Activated CD4-positive, CD25-positive, alpha-beta regulatory T cell treated with anti-CD3 and anti-CD28 coated beads, Interleukin-2, amount 50 U/mL, for 72 hours (primary cell): Measurements from ENCODE around the gene CCKAR.
"Not testable (repeated sequence)": the region's sequence is repeated elsewhere in the genome, so short reads cannot be mapped to it uniquely, and the experiment has no call there.

Source experiments
- DNase-seq: peaks from one replicate; pipeline ENCODE4 v3.0.0; 2021

The CCKAR gene, protein sequence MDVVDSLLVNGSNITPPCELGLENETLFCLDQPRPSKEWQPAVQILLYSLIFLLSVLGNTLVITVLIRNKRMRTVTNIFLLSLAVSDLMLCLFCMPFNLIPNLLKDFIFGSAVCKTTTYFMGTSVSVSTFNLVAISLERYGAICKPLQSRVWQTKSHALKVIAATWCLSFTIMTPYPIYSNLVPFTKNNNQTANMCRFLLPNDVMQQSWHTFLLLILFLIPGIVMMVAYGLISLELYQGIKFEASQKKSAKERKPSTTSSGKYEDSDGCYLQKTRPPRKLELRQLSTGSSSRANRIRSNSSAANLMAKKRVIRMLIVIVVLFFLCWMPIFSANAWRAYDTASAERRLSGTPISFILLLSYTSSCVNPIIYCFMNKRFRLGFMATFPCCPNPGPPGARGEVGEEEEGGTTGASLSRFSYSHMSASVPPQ

DNA sequence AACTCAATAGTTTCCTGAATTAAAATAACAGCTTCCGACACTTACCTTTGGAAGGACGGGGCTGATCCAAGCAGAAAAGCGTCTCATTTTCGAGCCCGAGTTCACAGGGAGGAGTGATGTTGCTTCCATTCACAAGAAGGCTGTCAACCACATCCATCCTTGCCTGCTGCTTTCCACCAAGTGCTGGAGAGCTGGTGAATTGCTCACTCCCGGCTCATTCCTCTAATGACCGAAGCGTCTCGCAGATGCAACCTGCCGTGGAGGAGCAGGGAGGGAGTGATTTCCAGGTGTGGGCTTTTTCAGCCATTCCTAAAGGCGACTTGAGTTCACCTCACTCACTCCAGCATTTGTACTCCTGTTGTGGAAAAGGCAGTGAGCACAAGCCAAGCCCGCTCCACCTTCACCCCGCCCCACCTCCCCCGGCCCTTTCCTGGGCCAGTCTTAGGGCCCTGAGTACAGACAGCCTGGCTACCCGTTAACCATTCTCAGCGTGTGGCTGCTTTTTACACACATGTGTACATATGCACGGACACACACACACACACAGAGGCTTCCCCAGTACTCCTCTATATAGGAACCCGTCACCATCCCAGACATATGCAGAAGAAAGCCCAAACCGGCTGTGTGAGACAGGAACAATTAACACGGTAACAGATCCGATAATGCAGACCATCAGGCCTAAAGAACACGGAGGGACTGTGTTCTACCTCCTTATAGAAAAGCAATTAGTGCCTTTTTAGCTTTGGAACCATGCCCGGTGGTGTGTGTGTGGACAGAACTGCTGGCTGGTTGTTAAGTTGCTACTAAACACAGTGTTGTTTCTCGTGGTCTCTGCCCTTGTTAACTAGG lies at the start of gene CCKAR:
Gene CCKAR, minus strand, starts transcription at position 374 of the 849 bp plus-strand sequence. Its CDS starts 217 bp downstream, at position 157.
- no peak for DNase-seq

- no peak for DNase-seq
These were observed 43.4 kb upstream of the CCKAR start for GRCh38 chr4:26533685-26534084.

GRCh38 chr4:26531491-26532116 lies 41.3 kb upstream of the CCKAR start:
- no peak for DNase-seq

DNA sequence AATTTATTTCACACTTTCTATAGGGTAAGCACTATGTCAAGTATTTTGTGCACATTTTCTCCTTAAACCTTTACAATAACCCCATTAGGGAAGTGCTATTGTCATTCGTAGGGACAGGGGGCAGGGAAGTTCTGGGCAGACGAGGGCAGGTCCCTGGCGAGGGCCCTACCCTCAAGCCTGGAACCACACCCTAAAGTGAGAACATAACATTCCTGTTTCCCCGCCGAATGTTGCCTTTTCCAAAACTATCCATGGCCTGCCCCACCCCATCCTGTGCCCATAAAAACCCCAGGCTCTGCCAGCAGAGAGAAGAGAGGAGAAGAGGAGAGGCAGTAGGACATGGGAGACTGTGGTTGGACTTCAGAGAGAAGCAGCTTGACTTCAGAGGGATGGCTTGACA lies 39.8 kb upstream of the CCKAR start:
- DNase-seq = no peak

DNA sequence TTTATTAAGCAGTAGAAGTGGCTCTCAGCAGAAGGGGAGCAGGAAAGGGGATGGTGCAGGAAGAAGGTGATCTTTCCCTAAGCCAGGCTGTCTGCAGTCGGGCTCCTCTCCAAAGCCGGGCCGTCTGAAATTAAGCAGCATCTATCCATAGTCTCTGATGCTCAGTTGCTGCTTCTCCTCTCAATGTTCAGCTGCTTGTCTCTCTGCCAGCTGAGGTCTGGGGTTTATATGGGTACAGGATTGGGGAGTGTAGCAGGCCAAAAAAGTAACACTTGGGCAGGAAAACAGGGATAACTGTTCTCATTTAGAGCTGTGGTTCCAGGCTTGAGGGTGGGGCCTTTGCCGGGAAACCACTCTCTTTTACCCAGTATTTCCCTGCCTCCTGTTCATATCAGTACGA lies 39.2 kb upstream of the CCKAR start:
- DNase-seq = no peak

GRCh38 chr4:26525771-26526150 lies 35.5 kb upstream of the CCKAR start:
- no peak for DNase-seq

DNA sequence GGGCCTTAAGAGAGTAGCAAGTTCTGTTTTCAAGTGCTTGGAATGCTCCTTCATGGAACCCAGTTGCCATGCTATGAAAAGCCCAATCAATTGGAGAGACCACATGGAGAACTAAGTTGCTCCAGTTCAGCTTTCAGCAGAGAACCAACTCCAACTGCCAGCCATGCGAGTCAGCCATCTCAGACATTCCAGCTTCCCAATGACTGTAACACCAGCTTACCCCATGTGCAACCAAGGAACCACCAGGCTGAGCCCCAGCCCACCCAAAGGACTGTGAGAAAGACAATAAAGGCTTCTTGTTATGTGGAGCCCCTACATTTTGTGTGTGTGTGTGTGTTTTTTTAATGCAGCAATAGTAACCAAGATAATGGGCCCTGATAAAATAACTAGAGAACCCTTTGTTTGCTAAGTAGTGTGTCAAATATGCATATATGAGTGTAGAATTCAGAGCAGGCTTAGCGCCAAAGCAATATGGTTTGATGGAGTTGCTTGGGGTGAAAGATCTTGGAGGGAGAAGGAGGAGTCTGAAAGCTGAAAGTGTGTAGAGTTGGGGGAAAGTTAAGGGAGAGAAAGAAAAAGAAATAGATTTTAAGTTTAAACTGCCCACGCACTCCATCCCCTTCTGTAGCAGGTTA lies 35.0 kb upstream of the CCKAR start:
- DNase-seq = no peak

DNA sequence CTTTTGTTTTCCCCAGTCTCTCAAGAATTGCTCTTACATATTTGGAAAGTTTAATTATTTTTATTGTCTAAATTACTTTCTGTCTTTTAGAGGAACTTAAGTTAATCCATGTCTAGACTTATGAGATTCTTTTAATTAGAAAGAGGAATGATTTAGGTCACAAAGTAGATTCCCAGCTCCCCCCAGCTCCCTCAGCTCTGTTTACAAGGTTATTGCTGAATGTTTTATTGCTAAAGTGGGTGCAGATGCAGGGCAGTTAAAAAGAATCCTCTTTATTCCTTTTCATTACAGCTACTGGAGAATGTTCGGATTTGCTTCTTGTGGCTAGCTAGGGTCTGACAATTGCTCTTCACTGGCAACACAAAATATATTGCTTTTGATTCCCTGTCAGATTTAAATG lies 33.7 kb upstream of the CCKAR start:
- no peak for DNase-seq

DNA sequence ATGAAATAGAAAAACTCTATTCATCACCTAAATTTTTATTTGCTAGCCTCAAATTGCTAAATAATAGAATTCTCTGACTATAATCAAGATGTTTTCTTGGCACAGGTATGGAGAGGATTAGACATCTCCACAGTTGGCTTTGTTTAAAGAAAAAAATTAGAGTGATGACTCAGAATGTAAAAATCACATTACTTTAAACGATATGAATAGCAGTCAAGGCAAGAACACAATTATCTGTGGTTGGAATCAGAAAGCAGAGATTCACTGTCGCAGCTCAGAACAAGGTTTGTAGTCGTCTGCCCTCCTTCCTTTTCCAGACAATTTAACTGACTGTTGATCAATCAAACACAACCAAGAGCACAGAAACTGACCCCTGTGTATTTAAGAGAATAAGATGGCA lies 32.2 kb upstream of the CCKAR start:
- no peak for DNase-seq

GRCh38 chr4:26520728-26521450 lies 30.6 kb upstream of the CCKAR start:
- DNase-seq = no peak

DNA sequence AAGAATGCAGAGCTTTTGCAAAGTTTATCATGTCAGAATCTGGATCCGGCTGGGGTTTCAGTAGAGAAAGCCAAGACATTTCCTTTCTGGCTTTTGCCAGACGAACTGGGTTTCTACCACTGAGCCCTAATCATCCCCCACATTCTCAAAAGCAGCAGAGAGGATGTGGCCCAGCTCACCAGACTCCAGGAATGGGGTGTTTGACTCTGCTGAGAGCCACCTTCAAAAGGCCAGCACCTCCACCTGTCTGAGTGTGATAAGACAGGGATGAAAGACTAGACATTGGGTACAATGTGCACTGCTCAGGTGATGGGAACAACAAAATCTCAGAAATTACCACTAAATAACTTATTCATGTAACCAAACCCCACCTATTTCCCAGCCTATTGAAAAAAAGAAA lies 25.7 kb upstream of the CCKAR start:
- DNase-seq = no peak

DNA sequence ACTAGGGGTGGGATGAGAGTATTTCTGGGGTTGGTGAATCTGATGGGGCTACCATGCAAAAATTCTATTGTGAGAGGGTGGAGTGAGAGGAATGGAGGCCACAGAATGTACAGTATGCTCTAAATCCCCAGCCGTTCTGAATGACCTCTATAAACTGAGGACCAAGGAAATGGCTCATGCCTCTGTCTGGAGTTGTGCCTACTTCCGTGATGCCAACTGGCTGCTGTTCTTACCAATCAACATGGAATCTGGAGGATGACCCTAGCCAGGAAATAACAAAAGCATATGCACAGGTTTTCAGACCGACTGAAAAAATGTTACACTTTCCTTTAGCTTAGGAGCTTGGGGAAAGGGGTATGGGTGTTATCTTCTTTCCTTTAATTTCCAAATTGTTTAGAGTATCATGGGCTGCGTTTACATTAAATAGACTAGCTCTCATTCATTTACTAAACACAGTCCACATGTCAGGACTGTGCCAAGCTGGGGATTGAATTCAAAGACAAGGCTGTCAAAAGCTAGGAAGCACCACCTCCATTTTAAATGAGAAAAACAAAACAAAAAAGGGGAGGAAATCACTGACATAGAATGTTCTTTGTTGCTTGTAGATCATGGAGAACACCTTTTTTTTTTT lies 20.2 kb upstream of the CCKAR start:
- DNase-seq = no peak

GRCh38 chr4:26509681-26510333 lies 19.5 kb upstream of the CCKAR start:
- DNase-seq = no peak

GRCh38 chr4:26507286-26507685 lies 17.0 kb upstream of the CCKAR start:
- no peak for DNase-seq

DNA sequence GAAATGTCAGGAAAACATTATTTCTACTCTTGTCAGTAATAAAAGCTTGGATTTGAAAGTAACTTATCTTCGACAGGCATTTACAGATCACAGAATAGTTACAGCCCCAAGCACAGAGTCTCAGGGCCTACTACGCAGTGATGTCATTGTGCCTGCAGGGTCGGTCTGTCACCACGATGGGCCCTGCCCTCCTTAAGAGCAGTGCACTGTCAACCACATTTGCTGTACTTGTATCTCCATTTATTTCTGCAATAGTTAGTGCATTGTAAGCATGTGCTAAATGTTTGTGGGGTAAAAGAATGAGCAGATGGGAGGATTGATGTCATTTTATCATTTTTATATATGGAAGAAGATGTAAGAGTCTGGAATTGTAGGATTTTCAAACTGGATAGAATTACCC lies 13.6 kb upstream of the CCKAR start:
- no peak for DNase-seq

- no peak for DNase-seq
These were observed 13.1 kb upstream of the CCKAR start for GRCh38 chr4:26503427-26503826.

- not testable (repeated sequence) for DNase-seq
These were observed 10.3 kb upstream of the CCKAR start for GRCh38 chr4:26500565-26500999.

- DNase-seq = no peak
These were observed 6.0 kb upstream of the CCKAR start for GRCh38 chr4:26496207-26496783.

DNA sequence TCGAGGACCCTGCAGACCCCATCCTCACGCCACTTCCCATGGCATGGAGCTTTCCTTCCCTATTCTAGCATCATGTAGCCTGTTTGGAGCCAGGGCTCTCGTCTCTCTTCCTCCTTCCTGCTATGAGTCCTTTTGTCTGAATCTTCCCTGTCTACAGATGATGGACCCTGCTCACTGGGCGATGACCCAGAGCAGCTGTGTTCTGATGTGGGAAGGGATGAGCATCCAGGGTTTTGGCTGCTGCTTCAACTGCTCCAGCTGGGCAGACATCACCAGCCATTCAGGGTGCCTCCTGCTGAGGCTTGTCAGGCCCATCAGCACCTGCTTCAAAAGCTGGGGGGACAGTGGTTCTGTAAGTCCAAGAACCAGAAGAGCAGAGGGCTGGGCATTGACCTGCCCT lies 3.2 kb upstream of the CCKAR start:
- DNase-seq = no peak

DNA sequence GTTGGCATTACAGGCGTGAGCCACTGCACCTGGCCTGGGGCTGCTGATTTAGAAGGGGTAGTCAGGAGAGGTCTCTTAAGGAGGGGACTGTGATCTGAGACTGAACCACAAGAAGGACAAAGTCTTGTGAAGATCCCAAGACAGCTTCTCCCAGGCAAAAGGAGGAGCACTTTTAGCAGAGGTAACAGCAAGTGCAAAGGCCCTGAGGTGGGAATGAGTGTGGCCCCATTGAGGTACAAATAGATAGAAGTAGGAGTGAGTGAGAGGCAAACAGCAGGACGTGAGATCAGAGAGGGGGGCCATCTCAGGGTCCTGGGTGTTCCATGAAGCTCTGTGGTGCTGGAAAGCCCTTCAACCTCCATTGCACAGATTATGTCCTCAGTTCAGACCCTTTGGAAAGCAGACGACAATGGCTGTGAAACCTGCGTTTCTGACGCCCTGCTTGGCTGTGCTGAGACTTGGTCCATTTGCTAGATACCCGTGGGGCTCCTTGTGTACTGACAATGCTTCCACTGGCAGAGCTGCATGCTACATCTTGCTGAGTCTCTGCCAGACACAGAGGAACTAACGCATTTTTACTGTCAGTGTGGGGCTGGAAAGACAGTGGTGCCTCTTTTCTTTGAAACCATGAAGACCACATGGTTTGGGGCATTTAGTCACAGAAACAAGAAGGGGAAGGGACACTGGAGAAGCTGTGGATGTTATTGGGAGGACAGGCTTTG lies 1.3 kb upstream of the CCKAR start:
- no peak for DNase-seq
